GM12892 (cell line): ENCODE data around the gene MIF.

ENCODE experiments used
- POLR2A ChIP-seq: IDR thresholded peaks from 2 replicates; pipeline ENCODE4 v1.6.1; 2011; ENCODE audit warnings: low read depth, low read length, control low read depth
- POLR2AphosphoS5 ChIP-seq: IDR thresholded peaks from 2 replicates; pipeline ENCODE4 v1.6.1; 2011; ENCODE audit warnings: low read depth, low read length, control low read depth
- TAF1 ChIP-seq: IDR thresholded peaks from 2 replicates; pipeline ENCODE4 v1.6.1; 2011; ENCODE audit warnings: low read depth, mild to moderate bottlenecking, control low read depth, low read length, borderline replicate concordance

- TF ChIP-seq POLR2AphosphoS5 (no peak), POLR2A (no peak), TAF1 (no peak)
Measured at GRCh38 chr22:23883658-23884057, 10.5 kb upstream of the MIF start.
